ENCODE results near the gene RGS3.

RGS3 gene

GRCh38 chr9:113641100-113641885 lies 177.8 kb downstream of the RGS3 start:
- H3K79me2 ChIP-seq (ENCODE audit: insufficient read depth, low read length): no peaks in the 10 kb centered on the region
- no peak overlapping the region for H3K4me2 ChIP-seq (ENCODE audit: low read length)
- H3K27me3 ChIP-seq (ENCODE audit: insufficient read depth, low read length): 0 out of 2 replicates have a peak, but pooled peaks cover 4% of the 10 kb centered on the region
- H3K4me1 ChIP-seq (ENCODE audit: insufficient read depth, low read length, severe bottlenecking): no peaks in the 10 kb centered on the region
- no peak overlapping the region for H3K27ac ChIP-seq (ENCODE audit: low read depth, low read length, poor library complexity, severe bottlenecking)
- no peaks in the 10 kb centered on the region for H3K9me3 ChIP-seq (ENCODE audit: low read length)
- no peaks in the 10 kb centered on the region for H4K20me1 ChIP-seq (ENCODE audit: insufficient read depth, low read length)
- H3K4me3 ChIP-seq (ENCODE audit: low read depth, low read length, poor library complexity, severe bottlenecking): no peak overlapping the region
- TF ChIP-seq EZH2 (IDR thresholded peaks at IDR 0.05; ENCODE audit: borderline replicate concordance, low read length): no peak
- TF ChIP-seq CTCF (IDR thresholded peaks at IDR 0.05; ENCODE audit: low read length): no peak
- H3K9me2 ChIP-seq (ENCODE audit: low read depth, low read length): no peaks in the 10 kb centered on the region
- no peak overlapping the region for H2AFZ ChIP-seq (ENCODE audit: low read length)
- H3K36me3 ChIP-seq (ENCODE audit: insufficient read depth, low read length): no peaks in the 10 kb centered on the region
- H3F3A ChIP-seq (ENCODE audit: insufficient read depth, low read length): no peaks in the 10 kb centered on the region
- H3K9ac ChIP-seq (ENCODE audit: low read length): no peak overlapping the region

DNA sequence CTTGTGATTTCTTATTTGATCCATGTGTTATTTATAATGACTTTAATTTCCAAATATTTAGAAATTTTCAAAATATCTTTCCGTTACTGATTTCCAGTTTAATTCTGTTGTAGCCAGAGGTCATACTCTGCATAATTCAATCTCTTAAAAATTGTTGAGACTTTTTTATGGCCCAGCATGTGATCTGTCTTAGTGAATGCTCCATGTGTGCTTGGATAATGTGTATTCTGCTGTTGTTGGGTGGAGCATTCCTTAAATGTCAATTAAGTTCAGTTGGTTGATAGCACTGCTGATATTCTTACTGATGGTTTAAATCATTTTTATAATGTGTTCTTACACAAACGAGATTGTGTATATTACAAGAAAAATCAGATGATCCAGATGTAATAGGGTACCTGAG lies 180.8 kb downstream of the RGS3 start:
- no peaks in the 10 kb centered on the region for H3K36me3 ChIP-seq (ENCODE audit: insufficient read depth, low read length)

DNA sequence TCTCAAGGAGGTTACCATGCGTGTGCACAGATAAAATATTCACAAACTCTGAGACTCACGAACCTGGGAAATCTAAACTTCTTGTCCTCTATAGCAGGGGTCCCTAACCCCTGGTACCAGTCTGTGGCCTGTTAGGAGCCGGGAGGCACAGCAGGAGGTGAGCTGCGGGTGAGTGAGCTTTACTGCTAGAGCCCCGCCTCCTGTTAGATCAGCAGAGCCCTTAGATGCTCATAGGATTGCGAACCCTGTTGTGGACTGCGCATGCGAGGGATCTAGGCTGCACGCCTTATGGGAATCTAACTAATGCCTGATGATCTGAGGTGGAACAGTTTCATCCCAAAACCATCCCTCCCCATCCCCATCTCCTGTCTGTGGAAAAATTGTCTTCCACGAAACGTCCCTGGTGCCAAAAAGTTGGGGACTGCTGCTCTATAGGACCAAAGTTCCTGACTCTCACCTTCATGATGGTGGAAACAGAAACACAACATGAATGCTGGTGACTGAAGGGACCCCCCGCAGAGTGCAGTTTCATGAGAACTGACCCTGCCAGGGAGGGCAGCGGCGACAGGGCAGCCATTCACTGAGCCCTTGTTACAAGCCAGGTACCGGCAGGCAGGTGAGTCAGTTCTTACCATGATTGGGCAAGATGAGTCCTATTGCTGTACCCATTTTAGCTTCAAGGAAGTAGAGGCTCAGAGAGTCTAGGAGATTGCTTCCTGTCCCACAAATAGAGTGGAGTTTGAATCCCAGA lies 181.9 kb downstream of the RGS3 start:
- no peak overlapping the region for H3K27ac ChIP-seq (ENCODE audit: low read depth, low read length, poor library complexity, severe bottlenecking)
- H3K9me3 ChIP-seq (ENCODE audit: low read length): no peaks in the 10 kb centered on the region
- no peaks in the 10 kb centered on the region for H3F3A ChIP-seq (ENCODE audit: insufficient read depth, low read length)
- H3K9me2 ChIP-seq (ENCODE audit: low read depth, low read length): no peaks in the 10 kb centered on the region
- no peak overlapping the region for H3K4me3 ChIP-seq (ENCODE audit: low read depth, low read length, poor library complexity, severe bottlenecking)
- H3K36me3 ChIP-seq (ENCODE audit: insufficient read depth, low read length): no peaks in the 10 kb centered on the region
- no peaks in the 10 kb centered on the region for H3K79me2 ChIP-seq (ENCODE audit: insufficient read depth, low read length)
- H3K9ac ChIP-seq (ENCODE audit: low read length): no peak overlapping the region
- no peaks in the 10 kb centered on the region for H3K4me1 ChIP-seq (ENCODE audit: insufficient read depth, low read length, severe bottlenecking)
- H4K20me1 ChIP-seq (ENCODE audit: insufficient read depth, low read length): no peaks in the 10 kb centered on the region
- TF ChIP-seq EZH2 (IDR thresholded peaks at IDR 0.05; ENCODE audit: borderline replicate concordance, low read length): no peak
- no peak for TF ChIP-seq CTCF (IDR thresholded peaks at IDR 0.05; ENCODE audit: low read length)
- no peak overlapping the region for H3K4me2 ChIP-seq (ENCODE audit: low read length)
- no peak overlapping the region for H2AFZ ChIP-seq (ENCODE audit: low read length)
- H3K27me3 ChIP-seq (ENCODE audit: insufficient read depth, low read length): 0 out of 2 replicates have a peak, but pooled peaks cover 4% of the 10 kb centered on the region

More for the DNA sequence above, 180.8 kb downstream of the RGS3 start:
- Histone ChIP-seq H3K9me2 (ENCODE audit: low read depth, low read length) (no peaks in the 10 kb centered on the region), H3K27ac (ENCODE audit: low read depth, low read length, poor library complexity, severe bottlenecking) (no peak overlapping the region), H3K4me2 (ENCODE audit: low read length) (no peak overlapping the region), H3F3A (ENCODE audit: insufficient read depth, low read length) (no peaks in the 10 kb centered on the region), H3K4me1 (ENCODE audit: insufficient read depth, low read length, severe bottlenecking) (no peaks in the 10 kb centered on the region), H3K27me3 (ENCODE audit: insufficient read depth, low read length) (0 out of 2 replicates have a peak, but pooled peaks cover 4% of the 10 kb centered on the region), H3K4me3 (ENCODE audit: low read depth, low read length, poor library complexity, severe bottlenecking) (no peak overlapping the region), H3K9me3 (ENCODE audit: low read length) (no peaks in the 10 kb centered on the region), H4K20me1 (ENCODE audit: insufficient read depth, low read length) (no peaks in the 10 kb centered on the region), H3K79me2 (ENCODE audit: insufficient read depth, low read length) (no peaks in the 10 kb centered on the region), H2AFZ (ENCODE audit: low read length) (no peak overlapping the region), H3K9ac (ENCODE audit: low read length) (no peak overlapping the region)
- TF ChIP-seq EZH2 (IDR thresholded peaks at IDR 0.05; ENCODE audit: borderline replicate concordance, low read length): no peak
- no peak for TF ChIP-seq CTCF (IDR thresholded peaks at IDR 0.05; ENCODE audit: low read length)
